GM19043 (cell line): ENCODE measurements around the gene DVL3.
A peak's percentile ranks its signal among the peaks of the same experiment; 100 is the strongest.
"Not testable (repeated sequence)": the region's sequence is repeated elsewhere in the genome, so short reads cannot be mapped to it uniquely, and the experiment has no call there.

Source experiments
- ATAC-seq: cut with Tn5 transposase; IDR thresholded peaks from one replicate; pipeline ENCODE4 v1.9.1; 2021; ENCODE audit warnings: low read depth; ENCODE audit not compliant: unreplicated experiment

DVL3 gene

GRCh38 chr3:184155644-184156521, 706 bp downstream of the DVL3 start:
- ATAC-seq, result peak; percentile 22

GRCh38 chr3:184156522-184156955, 1.4 kb downstream of the DVL3 start:
- ATAC-seq, result no peak

GRCh38 chr3:184157206-184157605, 2.0 kb downstream of the DVL3 start:
- ATAC-seq, result no peak

- ATAC-seq, result no peak
These were observed 3.2 kb downstream of the DVL3 start for GRCh38 chr3:184158404-184158803.

GRCh38 chr3:184160456-184160855, 5.3 kb downstream of the DVL3 start:
- ATAC-seq, result no peak

- not testable (repeated sequence) for ATAC-seq
These were observed 7.4 kb downstream of the DVL3 start for GRCh38 chr3:184162571-184163070.

GRCh38 chr3:184164648-184165330, 9.6 kb downstream of the DVL3 start:
- no peak for ATAC-seq

- ATAC-seq, result no peak
These were observed 10.4 kb downstream of the DVL3 start for GRCh38 chr3:184165543-184165942.

GRCh38 chr3:184166671-184167070, 11.5 kb downstream of the DVL3 start:
- ATAC-seq, result no peak

- ATAC-seq, result no peak
These were observed 12.6 kb downstream of the DVL3 start for GRCh38 chr3:184167786-184168185.

- no peak for ATAC-seq
These were observed 13.4 kb downstream of the DVL3 start for GRCh38 chr3:184168363-184169120.

- no peak for ATAC-seq
These were observed 15.0 kb downstream of the DVL3 start for GRCh38 chr3:184169896-184170875.

GRCh38 chr3:184171562-184171961, 16.4 kb downstream of the DVL3 start:
- no peak for ATAC-seq

- no peak for ATAC-seq
These were observed 17.6 kb downstream of the DVL3 start for GRCh38 chr3:184172681-184173373.

GRCh38 chr3:184173374-184173722, 18.2 kb downstream of the DVL3 start:
- ATAC-seq, result no peak

GRCh38 chr3:184174284-184174645, 19.1 kb downstream of the DVL3 start:
- ATAC-seq, result no peak

GRCh38 chr3:184174646-184175492, 19.7 kb downstream of the DVL3 start, which contains the start of gene AP2M1:
TSS of gene AP2M1 (plus strand) at chr3:184174855. CDS start at chr3:184176994, 2,139 bp downstream.
- peak; percentile 98 for ATAC-seq

- ATAC-seq, result no peak
These were observed 20.3 kb downstream of the DVL3 start for GRCh38 chr3:184175506-184175905.
